Measurements from ENCODE around the gene KCNQ5.

DNA sequence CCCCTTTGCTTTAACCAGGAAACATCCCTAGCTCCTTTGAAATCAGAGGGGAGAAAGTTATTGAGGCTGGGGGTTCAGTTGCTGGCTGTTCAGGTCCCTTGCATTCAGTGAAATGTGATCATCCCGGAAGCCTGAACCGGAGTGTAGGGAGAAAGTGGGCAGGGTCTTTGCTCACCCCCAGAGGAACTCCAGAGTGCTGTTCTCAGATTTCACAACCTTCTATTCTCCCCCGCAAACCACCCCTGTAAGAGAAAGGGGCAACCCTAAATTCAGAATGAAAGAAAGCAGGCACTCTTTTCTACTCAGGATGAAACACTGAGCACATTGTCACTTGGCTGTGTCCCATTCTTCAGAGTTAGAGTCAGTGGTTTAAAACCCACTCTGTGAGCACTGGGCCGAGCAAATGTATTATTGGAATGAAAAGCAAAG, 463.6 kb downstream of the KCNQ5 start:
- TF ChIP-seq, protein P1, sequence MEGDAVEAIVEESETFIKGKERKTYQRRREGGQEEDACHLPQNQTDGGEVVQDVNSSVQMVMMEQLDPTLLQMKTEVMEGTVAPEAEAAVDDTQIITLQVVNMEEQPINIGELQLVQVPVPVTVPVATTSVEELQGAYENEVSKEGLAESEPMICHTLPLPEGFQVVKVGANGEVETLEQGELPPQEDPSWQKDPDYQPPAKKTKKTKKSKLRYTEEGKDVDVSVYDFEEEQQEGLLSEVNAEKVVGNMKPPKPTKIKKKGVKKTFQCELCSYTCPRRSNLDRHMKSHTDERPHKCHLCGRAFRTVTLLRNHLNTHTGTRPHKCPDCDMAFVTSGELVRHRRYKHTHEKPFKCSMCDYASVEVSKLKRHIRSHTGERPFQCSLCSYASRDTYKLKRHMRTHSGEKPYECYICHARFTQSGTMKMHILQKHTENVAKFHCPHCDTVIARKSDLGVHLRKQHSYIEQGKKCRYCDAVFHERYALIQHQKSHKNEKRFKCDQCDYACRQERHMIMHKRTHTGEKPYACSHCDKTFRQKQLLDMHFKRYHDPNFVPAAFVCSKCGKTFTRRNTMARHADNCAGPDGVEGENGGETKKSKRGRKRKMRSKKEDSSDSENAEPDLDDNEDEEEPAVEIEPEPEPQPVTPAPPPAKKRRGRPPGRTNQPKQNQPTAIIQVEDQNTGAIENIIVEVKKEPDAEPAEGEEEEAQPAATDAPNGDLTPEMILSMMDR (IDR thresholded peaks at IDR 0.05) = no peak
- TF ChIP-seq EP300 (IDR thresholded peaks at IDR 0.05; ENCODE audit: low read depth) = no peak

Data from transverse colon (tissue), 3 donors.